Measurements from ENCODE around the gene SLC38A1.
"Not testable (repeated sequence)": the region's sequence is repeated elsewhere in the genome, so short reads cannot be mapped to it uniquely, and the experiment has no call there.

SLC38A1 gene

DNA sequence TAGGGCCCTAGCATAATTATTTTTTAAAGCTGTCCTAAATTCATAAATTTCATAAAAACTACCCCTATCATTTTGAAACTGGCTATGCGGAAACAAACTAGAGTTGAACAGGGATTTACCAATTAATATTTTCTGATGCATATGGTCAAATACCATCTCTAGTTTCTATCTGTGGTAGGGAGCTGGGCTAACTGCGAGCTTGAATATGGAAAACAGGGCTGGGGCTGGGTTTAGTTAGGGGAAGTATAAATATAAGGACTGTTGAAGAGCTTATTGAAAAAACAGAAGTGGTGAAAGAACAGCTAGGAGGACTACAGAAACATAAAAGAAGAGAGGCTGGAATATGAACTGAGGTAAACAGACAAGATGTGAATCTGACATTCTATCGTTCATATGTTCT, 91.8 kb downstream of the SLC38A1 start:
- H3K9me3 ChIP-seq (replicated peaks; ENCODE audit: low read length), result no peaks in the 10 kb centered on the region
- no peak overlapping the region for H3K9ac ChIP-seq (ENCODE audit: low read depth, low read length)
- H3K4me1 ChIP-seq (ENCODE audit: control insufficient read depth, insufficient read depth, low read length), result no peaks in the 10 kb centered on the region
- H3K27me3 ChIP-seq (ENCODE audit: control insufficient read depth, insufficient read depth, low read length), result no peaks in the 10 kb centered on the region
- H3K4me3 ChIP-seq (ENCODE audit: low read length), result no peak overlapping the region
- H3K4me2 ChIP-seq (ENCODE audit: low read length), result no peak overlapping the region
- H3K36me3 ChIP-seq (ENCODE audit: insufficient read depth, low read length), result no peaks in the 10 kb centered on the region

GRCh38 chr12:46174919-46175318, 93.9 kb downstream of the SLC38A1 start:
- no peaks in the 10 kb centered on the region for H3K4me1 ChIP-seq (ENCODE audit: control insufficient read depth, insufficient read depth, low read length)
- H3K4me3 ChIP-seq (ENCODE audit: low read length), result no peak overlapping the region
- H3K9ac ChIP-seq (ENCODE audit: low read depth, low read length), result no peak overlapping the region
- no peaks in the 10 kb centered on the region for H3K9me3 ChIP-seq (replicated peaks; ENCODE audit: low read length)
- H3K27me3 ChIP-seq (ENCODE audit: control insufficient read depth, insufficient read depth, low read length), result no peaks in the 10 kb centered on the region
- no peaks in the 10 kb centered on the region for H3K36me3 ChIP-seq (ENCODE audit: insufficient read depth, low read length)
- no peak overlapping the region for H3K4me2 ChIP-seq (ENCODE audit: low read length)

DNA sequence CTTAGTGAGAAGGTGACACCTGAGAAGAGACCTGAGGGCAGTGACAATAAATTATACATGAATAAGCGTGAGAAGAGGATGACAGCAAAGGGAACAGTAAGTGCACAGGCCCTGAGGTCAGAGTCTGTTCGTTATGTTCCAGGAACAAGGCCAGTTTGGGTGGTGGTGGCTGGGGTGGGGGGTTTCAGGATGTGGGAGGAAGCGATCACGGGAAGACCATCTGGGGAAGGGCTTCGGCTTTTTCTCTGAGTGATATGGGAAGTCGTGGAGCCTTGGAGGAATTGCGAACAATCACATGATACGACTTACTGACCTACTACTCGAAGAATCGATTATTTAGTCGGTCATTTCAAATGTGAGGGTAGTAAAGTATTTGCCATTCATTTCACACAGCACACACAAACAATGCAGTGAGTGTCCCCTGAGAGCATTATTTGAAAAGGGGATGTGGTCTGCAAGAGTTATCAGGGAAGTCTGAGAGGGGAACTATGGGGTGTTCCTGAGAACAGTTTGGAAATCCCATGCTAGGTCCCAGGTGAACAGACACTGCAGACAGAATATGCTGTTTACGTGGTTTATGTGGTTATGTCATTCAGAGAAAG, 94.7 kb downstream of the SLC38A1 start:
- no peaks in the 10 kb centered on the region for H3K9me3 ChIP-seq (replicated peaks; ENCODE audit: low read length)
- H3K9ac ChIP-seq (ENCODE audit: low read depth, low read length), result no peak overlapping the region

DNA sequence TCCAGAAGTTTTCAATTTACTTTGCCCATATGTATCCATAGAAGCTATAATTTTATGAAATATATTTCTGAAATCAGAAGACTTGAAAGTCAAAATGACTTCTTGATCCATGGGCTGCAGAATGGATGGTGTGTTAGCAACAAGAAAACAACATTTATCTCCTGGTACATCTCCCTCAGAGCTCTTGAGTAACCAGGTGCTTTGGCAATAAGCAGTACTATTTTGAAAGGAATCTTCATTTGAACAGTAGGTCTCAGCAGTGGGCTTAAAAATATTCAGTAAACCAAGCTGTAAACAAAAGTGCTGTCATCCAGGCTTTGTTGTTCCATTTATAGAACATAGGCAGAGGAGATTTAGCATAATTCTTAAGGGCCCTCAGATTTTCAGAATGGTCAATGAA, 100.4 kb downstream of the SLC38A1 start:
- H3K9ac ChIP-seq (ENCODE audit: low read depth, low read length), result no peak overlapping the region
- H3K4me1 ChIP-seq (ENCODE audit: control insufficient read depth, insufficient read depth, low read length), result no peaks in the 10 kb centered on the region
- peaks cover 5% of the 10 kb centered on the region for H3K27me3 ChIP-seq (ENCODE audit: control insufficient read depth, insufficient read depth, low read length)
- no peaks in the 10 kb centered on the region for H3K36me3 ChIP-seq (ENCODE audit: insufficient read depth, low read length)
- H3K4me3 ChIP-seq (ENCODE audit: low read length), result no peak overlapping the region
- H3K9me3 ChIP-seq (replicated peaks; ENCODE audit: low read length), result no peaks in the 10 kb centered on the region
- no peak overlapping the region for H3K4me2 ChIP-seq (ENCODE audit: low read length)

More for the DNA sequence above, 94.7 kb downstream of the SLC38A1 start:
- Histone ChIP-seq H3K4me3 (ENCODE audit: low read length) (no peak overlapping the region), H3K36me3 (ENCODE audit: insufficient read depth, low read length) (no peaks in the 10 kb centered on the region), H3K27me3 (ENCODE audit: control insufficient read depth, insufficient read depth, low read length) (no peaks in the 10 kb centered on the region), H3K4me1 (ENCODE audit: control insufficient read depth, insufficient read depth, low read length) (no peaks in the 10 kb centered on the region), H3K4me2 (ENCODE audit: low read length) (no peak overlapping the region)

GRCh38 chr12:46167412-46167811, 101.4 kb downstream of the SLC38A1 start:
- Histone ChIP-seq H3K27me3 (ENCODE audit: control insufficient read depth, insufficient read depth, low read length) (peaks cover 5% of the 10 kb centered on the region), H3K4me2 (ENCODE audit: low read length) (no peak overlapping the region), H3K36me3 (ENCODE audit: insufficient read depth, low read length) (no peaks in the 10 kb centered on the region), H3K4me1 (ENCODE audit: control insufficient read depth, insufficient read depth, low read length) (no peaks in the 10 kb centered on the region), H3K4me3 (ENCODE audit: low read length) (no peak overlapping the region), H3K9me3 (replicated peaks; ENCODE audit: low read length) (no peaks in the 10 kb centered on the region), H3K9ac (ENCODE audit: low read depth, low read length) (no peak overlapping the region)

DNA sequence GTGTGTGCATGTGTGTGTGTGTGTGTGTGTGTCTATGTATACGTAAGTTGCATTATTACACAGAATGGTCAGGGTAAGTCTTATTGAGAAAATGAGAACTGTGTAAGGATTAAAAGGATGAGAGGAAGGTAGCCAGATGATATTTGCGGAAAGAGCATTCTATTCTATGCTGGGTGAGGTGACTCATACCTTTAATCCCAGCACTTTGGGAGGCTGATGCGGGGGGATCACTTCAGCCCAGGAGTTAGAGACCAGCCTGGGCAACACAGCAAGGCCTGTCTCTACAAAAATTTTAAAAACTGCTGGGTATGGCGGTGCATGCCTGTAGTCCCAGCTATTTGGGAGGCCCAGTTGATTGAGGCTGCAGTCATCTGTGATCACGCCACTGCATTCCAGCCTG, 103.7 kb downstream of the SLC38A1 start:
- H3K36me3 ChIP-seq (ENCODE audit: insufficient read depth, low read length), result no peaks in the 10 kb centered on the region
- no peak overlapping the region for H3K9ac ChIP-seq (ENCODE audit: low read depth, low read length)
- no peaks in the 10 kb centered on the region for H3K9me3 ChIP-seq (replicated peaks; ENCODE audit: low read length)
- H3K4me3 ChIP-seq (ENCODE audit: low read length), result no peak overlapping the region
- H3K4me1 ChIP-seq (ENCODE audit: control insufficient read depth, insufficient read depth, low read length), result peaks cover 9% of the 10 kb centered on the region
- H3K4me2 ChIP-seq (ENCODE audit: low read length), result no peak overlapping the region
- H3K27me3 ChIP-seq (ENCODE audit: control insufficient read depth, insufficient read depth, low read length), result peaks cover 5% of the 10 kb centered on the region

DNA sequence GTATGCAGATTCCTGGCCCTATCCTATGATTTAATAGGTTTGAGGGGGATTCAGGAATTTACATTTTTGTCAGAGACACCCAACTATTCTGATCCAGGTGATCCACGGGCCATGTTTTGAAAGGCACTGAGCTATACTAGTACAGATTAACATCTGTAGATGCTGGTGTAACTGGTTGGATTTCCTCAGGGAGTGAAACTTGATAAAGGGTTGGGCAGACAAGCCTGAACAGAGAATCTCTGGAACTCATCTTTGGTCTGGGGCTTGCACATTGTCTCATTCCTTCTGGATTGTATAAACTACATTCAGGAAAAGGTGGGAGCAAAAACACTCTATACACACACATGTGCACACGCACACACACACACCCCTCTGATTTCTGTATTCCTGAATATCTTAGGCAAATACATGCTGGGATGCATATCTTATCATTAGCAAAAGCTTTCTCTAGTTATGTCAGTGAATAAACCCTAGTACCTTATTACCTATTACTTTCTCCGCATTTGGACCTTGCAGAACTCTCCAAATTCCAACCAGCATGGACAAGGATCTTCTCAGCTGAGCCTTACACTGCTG, 104.6 kb downstream of the SLC38A1 start:
- Histone ChIP-seq H3K4me2 (ENCODE audit: low read length) (no peak overlapping the region), H3K27me3 (ENCODE audit: control insufficient read depth, insufficient read depth, low read length) (peaks cover 5% of the 10 kb centered on the region), H3K9me3 (replicated peaks; ENCODE audit: low read length) (no peaks in the 10 kb centered on the region), H3K36me3 (ENCODE audit: insufficient read depth, low read length) (no peaks in the 10 kb centered on the region), H3K9ac (ENCODE audit: low read depth, low read length) (no peak overlapping the region), H3K4me3 (ENCODE audit: low read length) (no peak overlapping the region), H3K4me1 (ENCODE audit: control insufficient read depth, insufficient read depth, low read length) (peaks cover 13% of the 10 kb centered on the region)

DNA sequence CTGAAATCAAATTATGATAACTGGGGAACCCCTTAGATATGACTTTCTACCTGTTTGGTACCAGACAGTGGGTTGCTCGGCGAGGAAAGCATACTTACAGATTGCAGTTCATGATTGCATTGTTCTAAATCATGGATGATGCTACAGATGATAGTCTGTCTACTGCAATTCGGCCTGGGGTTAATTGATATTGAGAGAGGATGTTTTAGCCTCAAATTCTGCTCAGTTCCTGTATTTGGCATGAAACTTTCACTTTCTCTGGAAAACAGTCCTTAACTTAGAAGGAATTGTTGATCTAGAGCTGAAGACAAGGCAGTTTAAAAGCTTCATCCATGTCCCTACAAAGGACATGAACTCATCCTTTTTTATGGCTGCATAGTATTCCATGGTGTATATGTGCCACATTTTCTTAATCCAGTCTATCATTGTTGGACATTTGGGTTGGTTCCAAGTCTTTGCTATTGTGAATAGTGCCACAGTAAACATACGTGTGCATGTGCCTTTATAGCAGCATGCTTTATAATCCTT, 106.2 kb downstream of the SLC38A1 start:
- not testable (repeated sequence) for H3K4me2 ChIP-seq (ENCODE audit: low read length); H3K9ac ChIP-seq (ENCODE audit: low read depth, low read length); H3K9me3 ChIP-seq (replicated peaks; ENCODE audit: low read length); H3K27me3 ChIP-seq (ENCODE audit: control insufficient read depth, insufficient read depth, low read length); H3K36me3 ChIP-seq (ENCODE audit: insufficient read depth, low read length); H3K4me3 ChIP-seq (ENCODE audit: low read length)
- peaks cover 13% of the 10 kb centered on the region for H3K4me1 ChIP-seq (ENCODE audit: control insufficient read depth, insufficient read depth, low read length)

GRCh38 chr12:46160981-46161690, 107.7 kb downstream of the SLC38A1 start:
- Histone ChIP-seq H3K27me3 (ENCODE audit: control insufficient read depth, insufficient read depth, low read length) (no peaks in the 10 kb centered on the region), H3K9me3 (replicated peaks; ENCODE audit: low read length) (peaks cover 3% of the 10 kb centered on the region), H3K4me3 (ENCODE audit: low read length) (no peak overlapping the region), H3K4me2 (ENCODE audit: low read length) (peak overlapping the region; percentile 8), H3K36me3 (ENCODE audit: insufficient read depth, low read length) (no peaks in the 10 kb centered on the region), H3K9ac (ENCODE audit: low read depth, low read length) (no peak overlapping the region), H3K4me1 (ENCODE audit: control insufficient read depth, insufficient read depth, low read length) (peaks cover 13% of the 10 kb centered on the region)

DNA sequence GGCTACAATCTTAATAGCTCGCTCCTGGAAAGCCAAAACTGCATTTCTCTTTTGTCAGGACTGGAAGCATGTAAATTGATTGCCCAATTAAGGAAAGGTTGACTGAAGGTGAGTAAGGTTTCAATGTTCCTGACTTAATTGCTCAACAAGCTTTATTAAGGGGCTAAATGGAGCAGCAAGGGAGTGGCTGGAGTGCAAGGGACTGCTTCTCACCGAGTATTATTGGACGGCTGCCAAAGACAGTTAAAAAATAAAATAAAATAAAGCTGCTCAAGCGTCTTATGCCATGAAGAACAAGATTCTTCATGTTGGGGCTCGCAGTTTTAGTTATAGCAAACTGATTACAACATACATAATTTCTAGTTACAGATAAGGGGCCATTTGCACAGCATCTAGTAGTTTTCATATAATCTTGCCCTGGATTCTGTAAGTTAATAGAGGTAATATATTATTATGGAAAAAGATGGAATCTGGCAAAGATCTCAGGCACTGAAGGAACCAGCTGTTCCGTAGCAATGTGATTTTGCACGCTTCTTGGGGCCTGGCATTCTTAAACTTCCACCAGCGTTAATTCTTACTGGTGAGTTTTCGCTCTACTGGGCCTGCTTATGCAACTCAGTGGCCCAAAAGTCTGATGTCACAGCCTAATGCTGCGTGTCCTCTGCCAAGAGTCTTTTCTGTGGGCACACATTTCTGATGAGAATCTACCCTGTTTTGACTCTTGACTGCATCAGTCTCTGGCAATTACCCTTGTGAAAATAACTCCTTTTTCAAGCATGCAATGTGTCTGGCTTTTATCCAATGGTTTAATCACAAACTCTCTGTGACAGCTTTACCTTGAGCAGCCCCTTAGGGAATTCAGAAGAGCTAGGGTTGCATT, 108.5 kb downstream of the SLC38A1 start:
- Histone ChIP-seq H3K9ac (ENCODE audit: low read depth, low read length) (peak overlapping the region; percentile 22), H3K4me3 (ENCODE audit: low read length) (no peak overlapping the region), H3K9me3 (replicated peaks; ENCODE audit: low read length) (peaks cover 6% of the 10 kb centered on the region), H3K4me1 (ENCODE audit: control insufficient read depth, insufficient read depth, low read length) (peaks cover 13% of the 10 kb centered on the region), H3K4me2 (ENCODE audit: low read length) (peak overlapping the region; percentile 50), H3K27me3 (ENCODE audit: control insufficient read depth, insufficient read depth, low read length) (no peaks in the 10 kb centered on the region), H3K36me3 (ENCODE audit: insufficient read depth, low read length) (no peaks in the 10 kb centered on the region)

DNA sequence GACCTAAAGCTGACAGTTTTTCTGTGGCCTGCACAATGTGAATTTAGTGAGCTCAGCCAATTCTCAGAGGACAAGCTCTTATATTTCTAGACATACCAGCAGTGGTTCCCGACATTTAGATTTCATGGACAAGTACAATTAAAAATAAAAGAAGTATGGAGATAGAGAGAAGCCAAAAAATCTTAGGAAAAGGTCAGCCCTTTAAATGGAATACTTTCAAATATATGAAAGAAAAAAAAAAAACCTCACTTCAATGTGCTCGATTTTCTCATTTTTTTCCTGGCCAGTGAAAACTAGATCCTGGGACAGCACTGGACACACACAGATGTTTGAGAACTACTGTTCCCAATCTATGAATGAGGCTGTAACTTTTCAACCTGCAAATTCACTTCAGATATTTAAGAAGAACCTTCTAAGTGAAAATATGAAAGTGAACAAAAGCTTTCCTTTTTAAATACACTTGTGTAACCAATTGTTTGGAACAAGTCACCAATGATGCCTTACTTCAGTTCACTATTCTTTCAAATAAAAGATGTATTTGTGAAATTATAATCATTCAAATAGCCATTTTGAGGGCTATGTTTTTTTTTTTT, 109.4 kb downstream of the SLC38A1 start:
- Histone ChIP-seq H3K27me3 (ENCODE audit: control insufficient read depth, insufficient read depth, low read length) (no peaks in the 10 kb centered on the region), H3K9me3 (replicated peaks; ENCODE audit: low read length) (peaks cover 6% of the 10 kb centered on the region), H3K4me3 (ENCODE audit: low read length) (no peak overlapping the region), H3K4me2 (ENCODE audit: low read length) (no peak overlapping the region), H3K9ac (ENCODE audit: low read depth, low read length) (no peak overlapping the region), H3K36me3 (ENCODE audit: insufficient read depth, low read length) (no peaks in the 10 kb centered on the region), H3K4me1 (ENCODE audit: control insufficient read depth, insufficient read depth, low read length) (peaks cover 15% of the 10 kb centered on the region)
